ENCODE data around the gene KCTD20. TPM values are rescaled to one million over a fixed set of nuclear protein-coding genes. Genes with fewer than 3 reads are reported as not detected.

Gene KCTD20
- total and polyA plus RNA-seq, 2 of the 13 experiments (the other 11 are each of a cell fraction or from before 2014, with no cell fraction given): 52.7 to 67.1 TPM

DNA sequence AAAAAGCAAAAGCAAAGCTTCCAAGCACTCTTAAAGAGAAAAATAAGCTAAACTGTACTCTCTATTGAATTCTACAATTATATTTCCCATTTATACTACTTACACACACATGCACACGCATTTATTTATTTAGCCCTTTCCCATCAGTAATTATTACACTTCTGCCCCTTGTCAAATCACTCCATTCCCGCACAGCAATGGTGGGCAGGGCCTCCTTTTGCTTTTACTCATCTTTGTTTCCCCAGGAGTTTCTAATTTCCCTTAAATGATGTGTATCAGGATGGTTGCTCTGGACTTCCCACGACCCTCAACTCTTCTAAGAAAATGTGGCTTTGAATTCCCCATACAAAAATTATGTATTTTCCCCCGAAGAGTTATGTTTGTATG is 20.1 kb upstream of the KCTD20 start:
- peak overlapping the region; percentile 97 for H3K4me2 ChIP-seq (ENCODE audit: low read depth, low read length)
- H3K27me3 ChIP-seq (ENCODE audit: control insufficient read depth in 1 of 2, insufficient read depth in 2 of 2, low read length in 2 of 2): peaks cover 0 to 4% of the 10 kb centered on the region in 2 experiments; a peak in 1 of 5 replicates
- H3K36me3 ChIP-seq (replicated peaks in 1 of 2; ENCODE audit: control insufficient read depth in 1 of 2, insufficient read depth in 2 of 2, low read length in 2 of 2): no peaks in the 10 kb centered on the region
- TF ChIP-seq PLSCR1 (CRISPR knock-in tag; IDR thresholded peaks at IDR 0.05; ENCODE audit: borderline replicate concordance): no peak
- TF ChIP-seq DNMT3B (CRISPR knock-in tag; conservative IDR thresholded peaks at IDR 0.05): 0 out of 2 replicates have a peak, but pooled peaks have one; percentile 5
- TF ChIP-seq FOXJ3 (CRISPR knock-in tag; IDR thresholded peaks at IDR 0.05; ENCODE audit: borderline replicate concordance): peak; percentile 12; the same call in 1 of the 2 replicates
- TF ChIP-seq, protein P1, sequence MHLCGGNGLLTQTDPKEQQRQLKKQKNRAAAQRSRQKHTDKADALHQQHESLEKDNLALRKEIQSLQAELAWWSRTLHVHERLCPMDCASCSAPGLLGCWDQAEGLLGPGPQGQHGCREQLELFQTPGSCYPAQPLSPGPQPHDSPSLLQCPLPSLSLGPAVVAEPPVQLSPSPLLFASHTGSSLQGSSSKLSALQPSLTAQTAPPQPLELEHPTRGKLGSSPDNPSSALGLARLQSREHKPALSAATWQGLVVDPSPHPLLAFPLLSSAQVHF (CRISPR knock-in tag; IDR thresholded peaks at IDR 0.05): no peak
- no peak for TF ChIP-seq SETDB1 (CRISPR knock-in tag; IDR thresholded peaks at IDR 0.05; ENCODE audit: borderline replicate concordance)
- TF ChIP-seq, protein P2, sequence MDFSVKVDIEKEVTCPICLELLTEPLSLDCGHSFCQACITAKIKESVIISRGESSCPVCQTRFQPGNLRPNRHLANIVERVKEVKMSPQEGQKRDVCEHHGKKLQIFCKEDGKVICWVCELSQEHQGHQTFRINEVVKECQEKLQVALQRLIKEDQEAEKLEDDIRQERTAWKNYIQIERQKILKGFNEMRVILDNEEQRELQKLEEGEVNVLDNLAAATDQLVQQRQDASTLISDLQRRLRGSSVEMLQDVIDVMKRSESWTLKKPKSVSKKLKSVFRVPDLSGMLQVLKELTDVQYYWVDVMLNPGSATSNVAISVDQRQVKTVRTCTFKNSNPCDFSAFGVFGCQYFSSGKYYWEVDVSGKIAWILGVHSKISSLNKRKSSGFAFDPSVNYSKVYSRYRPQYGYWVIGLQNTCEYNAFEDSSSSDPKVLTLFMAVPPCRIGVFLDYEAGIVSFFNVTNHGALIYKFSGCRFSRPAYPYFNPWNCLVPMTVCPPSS (IDR thresholded peaks at IDR 0.05): no peak
- no peak for TF ChIP-seq ZNF691 (CRISPR knock-in tag; IDR thresholded peaks at IDR 0.05; ENCODE audit: borderline replicate concordance, low read depth)
- H3K79me2 ChIP-seq (ENCODE audit: insufficient read depth, low read length): no peaks in the 10 kb centered on the region
- H3K9me3 ChIP-seq (ENCODE audit: low read length): no peaks in the 10 kb centered on the region
- intact Hi-C loops (cut with micrococcal nuclease; ENCODE audit: unreplicated experiment) (loop anchor here (1.0 to 5.0 kb wide), 4 partner anchors 22 to 337 kb away; partner anchors contain the start of genes SRSF3 and STK38), in situ Hi-C loops (cut with HindIII; ENCODE audit: extremely low pct_ligation_motif_present, low pct_unique_long_range_greater_than_20kb) (no loop called here)
- H3K4me3 ChIP-seq (replicated peaks in 1 of 3; ENCODE audit: insufficient read depth in 1 of 3, low read depth in 2 of 3, low read length in 3 of 3): peak overlapping the region; percentile 43 to 71 (median 43)
- peaks cover 36% of the 10 kb centered on the region for H3K4me1 ChIP-seq (ENCODE audit: insufficient read depth, low read length)
- DNase-seq (ENCODE audit: low spot score): no peak
- 2% methylated on average over 4 of the region's 4 CpGs for WGBS (ENCODE audit: low lambda C conversion rate)
- H3K9ac ChIP-seq (ENCODE audit: insufficient read depth, low read depth, low read length): peak overlapping the region; percentile 50; the same call in 1 of the 2 replicates
- FAIRE-seq: no peak
- no TSS peak for BruUV-seq (replicated peaks)
- POLR2A ChIA-PET: interaction anchor here (0.7 to 2.8 kb wide), 14 partner anchors 12 to 292 kb away, joined by 3 to 23 read pairs (median 6); partner anchors contain the start of genes MAPK13 and SRSF3
- H3K27ac ChIP-seq (ENCODE audit: extremely low read length, insufficient read depth, low read length): no peak overlapping the region
- ATAC-seq: no peak
- peak overlapping the region; percentile 80 for H2AFZ ChIP-seq (ENCODE audit: low read length)
- CTCF ChIA-PET (ENCODE audit: low intra/inter-chr PET ratio, low total read pairs): interaction anchor here (1.2 to 1.8 kb wide), 3 partner anchors 21 to 157 kb away, joined by 3 to 13 read pairs (median 4); partner anchors contain the start of genes KCTD20 and PXT1
- no peaks in the 10 kb centered on the region for H4K20me1 ChIP-seq (ENCODE audit: insufficient read depth, low read length)

Data from HepG2 (cell line).